IMR-90 (cell line): ENCODE results near the gene SEC11C. TPM values are rescaled to one million over a fixed set of nuclear protein-coding genes. Genes with fewer than 3 reads are reported as not detected.

ENCODE experiments used
- ATAC-seq: fragments of 200-7000 bp; cut with Tn5 transposase; 2 replicates; pipeline ENCODE4 v1.9.1; 2020; ENCODE audit warnings: low read depth, mild to moderate bottlenecking, moderate library complexity
- BruUV-seq: library from RNA; stranded (reverse); fragments of 400-500 nt; replicated peaks from 2 replicates; lab custom pipeline; 2021; lab: Mats Ljungman, UMichigan
- CTCF ChIA-PET: fragments of 300-600 bp; formaldehyde crosslinking; extraction: SDS; loops from one replicate; lab custom pipeline; 2021; ENCODE audit warnings: antibody characterized with exemption; lab: Yijun Ruan, JAX
- POLR2A ChIA-PET: fragments of 300-600 bp; sonication (Branson Sonifier 250); formaldehyde crosslinking; loops from one replicate; lab custom pipeline; 2022; ENCODE audit warnings: antibody characterized with exemption; ENCODE audit not compliant: unreplicated experiment; lab: Charles Lee
- DNase-seq: peaks from one replicate; pipeline ENCODE4 v3.0.0; 2013
- H2AFZ ChIP-seq: replicated peaks from 2 replicates; pipeline ENCODE3; 2013; ENCODE audit warnings: low read length, mild to moderate bottlenecking; ENCODE audit not compliant: poor library complexity
- H2AK5ac ChIP-seq: 2 replicates; pipeline ENCODE4 v1.6.1; 2013; ENCODE audit warnings: low read depth, low read length, inconsistent platforms
- H2AK9ac ChIP-seq: replicated peaks from 2 replicates; pipeline ENCODE3; 2013; ENCODE audit warnings: mild to moderate bottlenecking, low read depth, low read length, moderate library complexity; ENCODE audit not compliant: poor library complexity
- H2BK120ac ChIP-seq: 2 replicates; pipeline ENCODE4 v1.6.1; 2013; ENCODE audit warnings: low read depth, low read length, inconsistent platforms
- H2BK15ac ChIP-seq: 3 replicates; pipeline ENCODE4 v1.6.1; 2013; ENCODE audit warnings: low read depth, low read length, inconsistent platforms
- H2BK20ac ChIP-seq: 2 replicates; pipeline ENCODE4 v1.6.1; 2013; ENCODE audit warnings: low read depth, mild to moderate bottlenecking, inconsistent platforms, low read length, moderate library complexity
- H2BK5ac ChIP-seq: 2 replicates; pipeline ENCODE4 v1.6.1; 2013; ENCODE audit warnings: mild to moderate bottlenecking, low read depth, low read length, inconsistent platforms; ENCODE audit not compliant: poor library complexity, severe bottlenecking
- H3K14ac ChIP-seq: replicated peaks from 2 replicates; pipeline ENCODE4 v1.6.1; 2013; ENCODE audit warnings: low read depth, low read length, inconsistent platforms
- H3K18ac ChIP-seq: 2 replicates; pipeline ENCODE4 v1.6.1; 2013; ENCODE audit warnings: low read depth, low read length, control low read depth
- H3K23ac ChIP-seq: 2 replicates; pipeline ENCODE4 v1.6.1; 2013; ENCODE audit warnings: low read depth, low read length, inconsistent platforms
- H3K27ac ChIP-seq: 2 replicates; pipeline ENCODE4 v1.5.1; 2013; ENCODE audit warnings: mild to moderate bottlenecking, control low read depth, low read length; ENCODE audit not compliant: insufficient read depth
- H3K27me3 ChIP-seq: 2 replicates; pipeline ENCODE4 v1.6.1; 2013; ENCODE audit warnings: low read length; ENCODE audit not compliant: control insufficient read depth, insufficient read depth
- H3K36me3 ChIP-seq: 2 replicates; pipeline ENCODE4 v1.6.1; 2013; ENCODE audit warnings: low read length, mixed read lengths; ENCODE audit not compliant: control insufficient read depth, insufficient read depth
- H3K4ac ChIP-seq: 2 replicates; pipeline ENCODE4 v1.6.1; 2013; ENCODE audit warnings: low read depth, low read length, inconsistent platforms
- H3K4me1 ChIP-seq: 2 replicates; pipeline ENCODE4 v1.6.1; 2013; ENCODE audit warnings: low read length, mixed read lengths; ENCODE audit not compliant: control insufficient read depth, insufficient read depth
- H3K4me2 ChIP-seq: 2 replicates; pipeline ENCODE4 v1.6.1; 2013; ENCODE audit warnings: low read depth, mild to moderate bottlenecking, control low read depth, low read length, moderate library complexity
- H3K4me3 ChIP-seq: 2 replicates; pipeline ENCODE4 v1.5.1; 2013; ENCODE audit warnings: low read depth, mild to moderate bottlenecking, control low read depth, low read length, moderate library complexity; ENCODE audit not compliant: insufficient read depth
- H3K56ac ChIP-seq: 2 replicates; pipeline ENCODE4 v1.6.1; 2013; ENCODE audit warnings: low read length, inconsistent platforms; ENCODE audit not compliant: insufficient read depth; ENCODE audit errors: extremely low read depth
- H3K79me1 ChIP-seq, 2 experiments: 2 replicates each; pipeline ENCODE4 v1.6.1; 2013; ENCODE audit warnings: low read length in 2 of 2, inconsistent platforms in 1 of 2, low read depth in 1 of 2
- H3K9ac ChIP-seq: 2 replicates; pipeline ENCODE4 v1.6.1; 2013; ENCODE audit warnings: low read depth, low read length, control low read depth
- H3K9me1 ChIP-seq: 2 replicates; pipeline ENCODE4 v1.6.1; 2013; ENCODE audit warnings: low read length, inconsistent platforms; ENCODE audit not compliant: insufficient read depth
- H3K9me3 ChIP-seq: 2 replicates; pipeline ENCODE4 v1.6.1; 2013; ENCODE audit warnings: low read length; ENCODE audit not compliant: control insufficient read depth, insufficient read depth
- H4K20me1 ChIP-seq: 2 replicates; pipeline ENCODE4 v1.6.1; 2013; ENCODE audit warnings: low read length, inconsistent platforms; ENCODE audit not compliant: insufficient read depth
- H4K5ac ChIP-seq: 2 replicates; pipeline ENCODE4 v1.6.1; 2013; ENCODE audit warnings: mild to moderate bottlenecking, low read depth, low read length, control low read depth
- H4K8ac ChIP-seq, 2 experiments: 2 replicates each; pipeline ENCODE4 v1.6.1; 2013; ENCODE audit warnings: low read depth in 2 of 2, low read length in 2 of 2, control low read depth in 1 of 2, inconsistent platforms in 1 of 2
- H4K91ac ChIP-seq: 2 replicates; pipeline ENCODE4 v1.6.1; 2013; ENCODE audit warnings: low read depth, low read length, inconsistent platforms; ENCODE audit not compliant: insufficient read depth
- CEBPB ChIP-seq: IDR thresholded peaks from 2 replicates; pipeline ENCODE4 v1.6.1; 2012; ENCODE audit warnings: low read depth, low read length, improper control_type of control experiment
- FOS ChIP-seq: fragments of 150-350 bp; IDR thresholded peaks from 2 replicates; pipeline ENCODE4 v1.6.1; 2016; ENCODE audit warnings: low read depth, low read length
- MXI1 ChIP-seq: IDR thresholded peaks from 2 replicates; pipeline ENCODE4 v1.6.1; 2012; ENCODE audit warnings: low read depth, mild to moderate bottlenecking, low read length, moderate library complexity, borderline replicate concordance
- NFE2L2 ChIP-seq: fragments of 150-350 bp; IDR thresholded peaks from 2 replicates; pipeline ENCODE4 v1.6.1; 2016; ENCODE audit warnings: low read depth, mild to moderate bottlenecking, low read length
- POLR2A ChIP-seq: IDR thresholded peaks from 2 replicates; pipeline ENCODE4 v1.6.1; 2012; ENCODE audit warnings: mild to moderate bottlenecking, low read depth, low read length
- RAD21 ChIP-seq: IDR thresholded peaks from 2 replicates; pipeline ENCODE4 v1.6.1; 2012; ENCODE audit warnings: low read length, improper control_type of control experiment
- RCOR1 ChIP-seq: IDR thresholded peaks from 2 replicates; pipeline ENCODE4 v1.6.1; 2012; ENCODE audit warnings: mild to moderate bottlenecking, low read length, improper control_type of control experiment; ENCODE audit not compliant: insufficient replicate concordance
- RFX5 ChIP-seq: IDR thresholded peaks from 2 replicates; pipeline ENCODE4 v1.8.0; 2012; ENCODE audit warnings: low read depth, mild to moderate bottlenecking, low read length, moderate library complexity
- SMC3 ChIP-seq: fragments of 150-350 bp; IDR thresholded peaks from 2 replicates; pipeline ENCODE4 v1.6.1; 2016; ENCODE audit warnings: low read depth, mild to moderate bottlenecking, antibody characterized with exemption, low read length, moderate library complexity
- USF2 ChIP-seq: fragments of 150-350 bp; IDR thresholded peaks from 2 replicates; pipeline ENCODE4 v1.6.1; 2017; ENCODE audit warnings: mild to moderate bottlenecking, antibody characterized with exemption, low read length, low read depth
- WGBS, 2 experiments: methylation state at CpG; one replicate each; pipeline versions ENCODE4 v1.1.5 to v1.1.7; 2013; ENCODE audit warnings: missing lambda C conversion rate in 2 of 2; ENCODE audit not compliant: insufficient read length in 1 of 2; ENCODE audit errors: extremely low coverage in 2 of 2; 5-methylcytosine and 5-hydroxymethylcytosine counted together
- dilution Hi-C: fragments of 300-500 bp; cut with HindIII; formaldehyde crosslinking; loops from one replicate; pipeline ENCODE4 v1.14.3; 2018; ENCODE audit warnings: low sequenced_read_pairs; ENCODE audit not compliant: unreplicated experiment
- in situ Hi-C: fragments of 300-500 bp; cut with MboI; formaldehyde crosslinking; loops from 3 replicates; pipeline ENCODE4 v1.14.3; 2019; ENCODE audit warnings: low sequenced_read_pairs, inconsistent platforms, mixed read lengths
- intact Hi-C: fragments of 100-400 bp; cut with micrococcal nuclease; formaldehyde crosslinking; loops from 2 replicates; pipeline ENCODE4 v1.10.0; 2022
- polyA plus RNA-seq, 3 experiments: library from polyadenylated mRNA; depleted of rRNA; stranded (reverse); fragments of >200 nt; gene quantifications; 2 replicates each; pipeline ENCODE4 v1.2.3, GENCODE V29; 2012; ENCODE audit warnings: low replicate concordance in 1 of 3
- total RNA-seq: library from RNA; depleted of rRNA; stranded (reverse); fragments of >200 nt; gene quantifications from 2 replicates; pipeline ENCODE4 v1.2.3, GENCODE V29; 2012

Gene SEC11C
- total and polyA plus RNA-seq, 2 of the 4 experiments (the other 2 are of a cell fraction) = 10.6 to 11.9 TPM

GRCh38 chr18:59127047-59127446, 12.6 kb upstream of the SEC11C start:
- Histone ChIP-seq H4K5ac (no peak overlapping the region), H2BK20ac (no peak overlapping the region), H3K23ac (no peak overlapping the region; the same call in 1 of the 2 replicates), H3K4me1 (peaks cover 3% of the 10 kb centered on the region), H3K4me3 (no peak overlapping the region), H3K36me3 (no peaks in the 10 kb centered on the region), H4K20me1 (no peaks in the 10 kb centered on the region), H3K4ac (no peak overlapping the region), H3K56ac (no peak overlapping the region), H2AK9ac (no peak overlapping the region), H2AK5ac (no peak overlapping the region), H3K9me1 (no peaks in the 10 kb centered on the region), H3K18ac (no peak overlapping the region), H3K27me3 (peaks cover 34% of the 10 kb centered on the region), H3K27ac (no peak overlapping the region), H4K91ac (no peak overlapping the region), H2BK15ac (no peak overlapping the region), H3K14ac (no peak overlapping the region), H3K9ac (no peak overlapping the region), H3K79me1 (no peaks in the 10 kb centered on the region), H4K8ac (no peak overlapping the region), H3K9me3 (no peaks in the 10 kb centered on the region), H2BK5ac (no peak overlapping the region), H2BK120ac (no peak overlapping the region), H3K4me2 (no peak overlapping the region), H2AFZ (no peak overlapping the region)
- ATAC-seq = no peak
- WGBS, 2 experiments = 66% methylated on average over 3 of the region's 6 CpGs; no CpG with 5 or more reads in 1 of the 2 experiments
- no TSS peak for BruUV-seq
- intact Hi-C loops (no loop called here), in situ Hi-C loops (no loop called here), dilution Hi-C loops (no loop called here)
- ChIA-PET POLR2A (no interaction called here), CTCF (no interaction called here)
- no peak for DNase-seq
- TF ChIP-seq USF2 (no peak), FOS (no peak), CEBPB (no peak), RAD21 (no peak), RCOR1 (no peak), NFE2L2 (no peak), POLR2A (no peak), SMC3 (no peak), RFX5 (no peak), MXI1 (no peak)
